ENCODE data around the gene UBB. TPM values are rescaled to one million over a fixed set of nuclear protein-coding genes. Genes with fewer than 3 reads are reported as not detected.

The UBB gene
- total and polyA plus RNA-seq, 2 experiments from 2014 or later = 1,250 to 2,041 TPM

GRCh38 chr17:16346721-16347271 lies 34.1 kb upstream of the UBB start:
- peaks cover 2% of the 10 kb centered on the region for H4K20me1 ChIP-seq (ENCODE audit: insufficient read depth, poor library complexity, severe bottlenecking)
- no peak overlapping the region for H3K27ac ChIP-seq
- no peaks in the 10 kb centered on the region for H3K9me2 ChIP-seq (replicated peaks; ENCODE audit: insufficient read depth)
- peaks cover 23% of the 10 kb centered on the region for H3K79me2 ChIP-seq
- TF ChIP-seq CTCF (IDR thresholded peaks at IDR 0.05; ENCODE audit: poor library complexity) (no peak), EZH2phosphoT487 (IDR thresholded peaks at IDR 0.05; ENCODE audit: low read depth, severe bottlenecking, unreplicated experiment) (no peak), EZH2 (IDR thresholded peaks at IDR 0.05; ENCODE audit: borderline replicate concordance) (no peak)
- no peaks in the 10 kb centered on the region for H3K27me3 ChIP-seq
- H3K4me2 ChIP-seq = no peak overlapping the region
- H3K9me3 ChIP-seq (ENCODE audit: low read depth) = no peaks in the 10 kb centered on the region
- 92% methylated on average over 6 of the region's 6 CpGs for WGBS (ENCODE audit: low lambda C conversion rate, missing lambda C conversion rate)
- H3K36me3 ChIP-seq (replicated peaks; ENCODE audit: insufficient read depth, low read depth) = no peaks in the 10 kb centered on the region
- no peak for DNase-seq (ENCODE audit: low spot score)
- H3K4me1 ChIP-seq (ENCODE audit: insufficient read depth) = no peaks in the 10 kb centered on the region
- H2AFZ ChIP-seq = no peak overlapping the region
- H3K4me3 ChIP-seq = no peak overlapping the region

GRCh38 chr17:16348586-16348985 lies 32.3 kb upstream of the UBB start:
- DNase-seq (ENCODE audit: low spot score) = no peak
- H3K9me2 ChIP-seq (replicated peaks; ENCODE audit: insufficient read depth) = no peaks in the 10 kb centered on the region
- no peak overlapping the region for H3K4me3 ChIP-seq
- no peak overlapping the region for H3K4me2 ChIP-seq
- peaks cover 33% of the 10 kb centered on the region for H3K79me2 ChIP-seq
- H3K36me3 ChIP-seq (replicated peaks; ENCODE audit: insufficient read depth, low read depth) = no peaks in the 10 kb centered on the region
- TF ChIP-seq EZH2 (IDR thresholded peaks at IDR 0.05; ENCODE audit: borderline replicate concordance) (no peak), CTCF (IDR thresholded peaks at IDR 0.05; ENCODE audit: poor library complexity) (no peak), EZH2phosphoT487 (IDR thresholded peaks at IDR 0.05; ENCODE audit: low read depth, severe bottlenecking, unreplicated experiment) (no peak)
- H3K9me3 ChIP-seq (ENCODE audit: low read depth) = no peaks in the 10 kb centered on the region
- no peak overlapping the region for H3K27ac ChIP-seq
- H4K20me1 ChIP-seq (ENCODE audit: insufficient read depth, poor library complexity, severe bottlenecking) = peaks cover 3% of the 10 kb centered on the region
- WGBS (ENCODE audit: low lambda C conversion rate, missing lambda C conversion rate) = 97% methylated on average over 6 of the region's 6 CpGs
- H3K27me3 ChIP-seq = no peaks in the 10 kb centered on the region
- no peaks in the 10 kb centered on the region for H3K4me1 ChIP-seq (ENCODE audit: insufficient read depth)
- H2AFZ ChIP-seq = no peak overlapping the region

- H3K4me1 ChIP-seq (ENCODE audit: insufficient read depth) = no peaks in the 10 kb centered on the region
- H3K4me2 ChIP-seq = no peak overlapping the region
- peaks cover 33% of the 10 kb centered on the region for H3K79me2 ChIP-seq
- no peaks in the 10 kb centered on the region for H3K27me3 ChIP-seq
- H3K4me3 ChIP-seq = no peak overlapping the region
- no peak overlapping the region for H2AFZ ChIP-seq
- TF ChIP-seq EZH2phosphoT487 (IDR thresholded peaks at IDR 0.05; ENCODE audit: low read depth, severe bottlenecking, unreplicated experiment) (no peak), EZH2 (IDR thresholded peaks at IDR 0.05; ENCODE audit: borderline replicate concordance) (no peak), CTCF (IDR thresholded peaks at IDR 0.05; ENCODE audit: poor library complexity) (no peak)
- H3K27ac ChIP-seq = no peak overlapping the region
- peaks cover 3% of the 10 kb centered on the region for H4K20me1 ChIP-seq (ENCODE audit: insufficient read depth, poor library complexity, severe bottlenecking)
- no peak for DNase-seq (ENCODE audit: low spot score)
- 97% methylated on average over 5 of the region's 5 CpGs for WGBS (ENCODE audit: low lambda C conversion rate, missing lambda C conversion rate)
- no peaks in the 10 kb centered on the region for H3K9me2 ChIP-seq (replicated peaks; ENCODE audit: insufficient read depth)
- no peaks in the 10 kb centered on the region for H3K36me3 ChIP-seq (replicated peaks; ENCODE audit: insufficient read depth, low read depth)
- no peaks in the 10 kb centered on the region for H3K9me3 ChIP-seq (ENCODE audit: low read depth)
Observed at GRCh38 chr17:16349431-16349830, 31.5 kb upstream of the UBB start.

Data from hepatocyte (in vitro differentiated cells).